GM12801 (cell line): ENCODE results near the gene IRF2BP1.

Experiments
- TF ChIP-seq, protein P1 (sequence below): IDR thresholded peaks from one replicate; pipeline ENCODE4 v1.5.1; 2011; ENCODE audit warnings: control low read depth; ENCODE audit not compliant: insufficient read length; ENCODE audit errors: extremely low read depth

The IRF2BP1 gene

GRCh38 chr19:45885556-45886426 is at the start of gene IRF2BP1:
TSS of gene IRF2BP1 (minus strand) at chr19:45886141. CDS start at chr19:45885774, 367 bp downstream.
- TF ChIP-seq, protein P1, sequence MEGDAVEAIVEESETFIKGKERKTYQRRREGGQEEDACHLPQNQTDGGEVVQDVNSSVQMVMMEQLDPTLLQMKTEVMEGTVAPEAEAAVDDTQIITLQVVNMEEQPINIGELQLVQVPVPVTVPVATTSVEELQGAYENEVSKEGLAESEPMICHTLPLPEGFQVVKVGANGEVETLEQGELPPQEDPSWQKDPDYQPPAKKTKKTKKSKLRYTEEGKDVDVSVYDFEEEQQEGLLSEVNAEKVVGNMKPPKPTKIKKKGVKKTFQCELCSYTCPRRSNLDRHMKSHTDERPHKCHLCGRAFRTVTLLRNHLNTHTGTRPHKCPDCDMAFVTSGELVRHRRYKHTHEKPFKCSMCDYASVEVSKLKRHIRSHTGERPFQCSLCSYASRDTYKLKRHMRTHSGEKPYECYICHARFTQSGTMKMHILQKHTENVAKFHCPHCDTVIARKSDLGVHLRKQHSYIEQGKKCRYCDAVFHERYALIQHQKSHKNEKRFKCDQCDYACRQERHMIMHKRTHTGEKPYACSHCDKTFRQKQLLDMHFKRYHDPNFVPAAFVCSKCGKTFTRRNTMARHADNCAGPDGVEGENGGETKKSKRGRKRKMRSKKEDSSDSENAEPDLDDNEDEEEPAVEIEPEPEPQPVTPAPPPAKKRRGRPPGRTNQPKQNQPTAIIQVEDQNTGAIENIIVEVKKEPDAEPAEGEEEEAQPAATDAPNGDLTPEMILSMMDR = no peak

DNA sequence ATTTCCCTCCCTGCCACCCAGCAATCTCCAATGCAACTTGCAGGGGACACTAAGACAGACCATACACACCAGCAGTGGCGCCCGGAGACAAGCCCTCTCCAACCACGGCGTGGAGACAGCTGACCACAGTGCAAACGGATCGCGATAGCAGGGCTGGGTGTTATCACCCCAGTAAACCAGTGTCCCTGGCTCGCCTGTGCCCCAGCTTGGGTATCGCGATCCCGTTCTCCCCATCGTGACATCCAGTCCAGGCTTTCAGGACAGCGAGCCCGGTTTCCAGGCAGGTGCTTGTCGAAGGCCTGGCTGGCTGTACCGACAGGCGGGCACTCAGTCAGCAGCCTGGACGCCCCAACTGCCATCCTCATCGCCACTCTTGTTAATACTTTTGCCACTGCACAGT is 49.3 kb upstream of the IRF2BP1 start:
- TF ChIP-seq, protein P1 = no peak

DNA sequence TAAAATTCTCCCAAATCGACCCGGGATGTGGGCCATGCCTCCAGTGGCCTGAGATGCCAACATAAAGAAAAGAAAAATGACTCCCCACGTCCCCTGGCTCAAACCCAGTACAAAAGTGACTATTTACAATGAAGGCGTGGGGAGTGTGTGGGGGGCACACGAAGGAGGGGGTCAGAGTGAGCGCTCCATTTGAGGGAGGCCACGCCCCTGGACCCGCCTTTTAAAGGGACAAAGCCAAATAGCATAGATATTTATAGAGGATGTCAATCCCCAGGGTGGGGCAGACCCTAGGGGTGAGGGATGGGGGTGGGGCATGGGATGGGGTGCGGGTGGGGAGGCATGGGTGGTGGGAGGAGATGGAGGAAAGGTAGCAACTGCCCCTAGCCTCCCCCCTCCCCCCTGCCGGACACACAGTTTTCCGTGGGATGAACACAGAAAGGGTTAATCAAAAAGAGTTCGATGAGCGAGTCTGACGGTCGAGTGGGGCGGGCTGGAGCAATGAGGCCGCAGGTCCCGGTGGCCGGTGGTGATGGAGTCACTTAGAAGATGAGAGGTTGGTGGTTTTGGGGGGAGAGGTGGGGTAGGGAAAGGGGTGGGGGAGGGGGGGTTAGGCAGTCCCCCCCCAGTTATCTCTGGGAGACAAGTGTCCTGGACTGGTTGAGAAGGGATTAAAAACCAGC is 48.8 kb upstream of the IRF2BP1 start:
- TF ChIP-seq, protein P1 = no peak

DNA sequence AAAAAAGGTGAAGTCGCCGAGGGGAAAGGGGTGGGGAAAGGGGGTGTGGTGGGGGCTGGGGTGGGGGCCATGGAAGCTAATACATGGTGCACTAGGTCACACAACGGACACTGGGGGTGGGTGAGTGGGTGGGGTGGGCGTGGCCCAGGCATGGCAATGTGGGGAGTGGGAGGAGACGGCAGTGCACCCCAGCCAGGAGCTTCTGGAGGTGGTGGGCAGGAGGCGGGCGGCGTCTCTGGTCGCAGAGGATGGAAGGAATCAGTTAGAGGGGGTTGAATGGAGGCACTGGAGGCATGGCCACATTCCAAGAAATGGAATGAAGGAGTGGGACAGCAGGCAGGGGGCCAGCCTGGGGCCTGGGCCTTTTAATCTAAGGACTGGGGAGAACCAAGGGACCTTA is 47.8 kb upstream of the IRF2BP1 start:
- TF ChIP-seq, protein P1 = no peak

GRCh38 chr19:45931055-45931454 is 45.1 kb upstream of the IRF2BP1 start:
- TF ChIP-seq, protein P1 = no peak

DNA sequence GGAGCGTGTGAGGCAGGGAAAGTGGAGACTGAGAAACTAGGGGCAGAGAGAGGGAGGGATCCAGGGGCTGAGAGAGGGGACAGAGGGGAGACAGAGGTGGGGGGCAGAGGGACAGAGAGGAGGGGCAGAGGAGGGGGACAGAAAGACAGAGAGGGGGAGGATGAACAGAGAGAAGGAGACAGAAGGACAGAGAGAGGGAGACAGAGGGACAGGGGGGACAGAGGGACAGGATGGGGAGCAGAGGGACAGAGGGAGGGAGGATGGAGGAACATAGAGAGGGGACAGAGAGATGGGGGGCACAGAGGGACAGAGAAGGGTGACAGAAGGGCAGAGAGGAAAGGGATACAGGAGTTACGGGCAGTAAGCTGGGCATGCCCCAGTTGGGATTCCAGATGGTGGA is 43.3 kb upstream of the IRF2BP1 start:
- TF ChIP-seq, protein P1 = no peak

DNA sequence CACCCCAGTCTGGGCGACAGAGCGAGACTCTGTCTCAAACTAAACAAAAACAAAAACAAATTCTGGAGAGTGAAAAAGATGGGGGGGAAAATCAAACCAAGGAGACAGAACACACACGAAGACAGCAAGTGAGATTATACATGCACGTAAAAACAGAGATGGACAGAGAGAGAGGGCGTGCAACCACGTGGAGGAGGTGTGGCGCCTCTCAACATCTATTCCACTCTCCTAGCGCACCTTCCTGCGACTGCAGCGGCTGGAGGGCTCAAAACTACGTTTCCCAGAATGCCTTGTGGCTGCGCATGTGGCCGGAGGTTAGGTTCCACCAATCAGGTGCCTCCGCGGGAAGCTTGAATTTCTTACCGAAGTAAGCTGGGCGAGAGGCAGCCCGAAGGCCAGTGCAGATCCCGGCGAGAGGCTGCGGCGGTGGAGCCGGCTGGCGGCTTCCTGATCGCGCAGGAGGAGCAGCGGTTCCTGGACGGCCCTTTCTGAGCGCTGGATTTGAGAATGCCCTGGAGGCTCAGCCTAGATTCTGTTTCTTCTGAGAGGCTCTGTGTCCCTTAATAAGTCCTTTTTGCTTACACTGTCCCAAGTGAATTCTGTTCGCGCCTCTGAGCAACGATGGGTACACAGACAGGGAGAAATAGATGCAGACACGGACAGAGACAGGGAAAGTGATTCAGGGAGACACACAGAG is 41.8 kb upstream of the IRF2BP1 start:
- TF ChIP-seq, protein P1 = no peak
